Body of pancreas (tissue), 4 donors: ENCODE measurements around the gene MXD4.

Experiments
- CTCF ChIP-seq, 7 experiments: fragments of 450-650 bp in 4 of 7; fragments of 200-600 bp in 3 of 7; sonication (generic) in 3 of 7; IDR thresholded peaks; one replicate each; pipeline ENCODE4 v1.5.1; 2016 to 2019; ENCODE audit warnings: antibody characterized with exemption in 7 of 7
- POLR2A ChIP-seq, 3 donors: fragments of 450-650 bp; IDR thresholded peaks; one replicate each; pipeline ENCODE4 v1.6.1; 2016; ENCODE audit warnings: antibody characterized with exemption in 3 of 3, mild to moderate bottlenecking in 2 of 3

GRCh38 chr4:2255501-2256155, 6.3 kb downstream of the MXD4 start:
- TF ChIP-seq CTCF (IDR thresholded peaks at IDR 0.05) = no peak
- peak in 1 of 3 donors; percentile 43 for TF ChIP-seq POLR2A (IDR thresholded peaks at IDR 0.05)
